Skeletal muscle cell (primary cell): ENCODE data around the gene TASP1.
A peak's percentile ranks its signal among the peaks of the same experiment; 100 is the strongest.
"Not testable (repeated sequence)": the region's sequence is repeated elsewhere in the genome, so short reads cannot be mapped to it uniquely, and the experiment has no call there.

Source experiments
- DNase-seq: peaks from one replicate; pipeline ENCODE4 v3.0.0-alpha.2; 2010; ENCODE audit warnings: low read depth
- H3K4me3 ChIP-seq: 2 replicates; pipeline ENCODE4 v1.5.1; 2011; ENCODE audit warnings: low read depth, mild to moderate bottlenecking, control low read depth, low read length, moderate library complexity

The TASP1 gene

GRCh38 chr20:13638496-13639149 is at the start of gene TASP1:
TSS of gene TASP1 (minus strand) at chr20:13638932. CDS start at chr20:13630078, 8,854 bp downstream.
- DNase-seq: peak; percentile 81
- H3K4me3 ChIP-seq: peak within 1 kb of the TSS; percentile 98

- no peak for DNase-seq
- no peak overlapping the region for H3K4me3 ChIP-seq
Measured at GRCh38 chr20:13687815-13688214, 49.1 kb upstream of the TASP1 start.

- no peak for DNase-seq
- no peak overlapping the region for H3K4me3 ChIP-seq
Measured at GRCh38 chr20:13685623-13686022, 46.9 kb upstream of the TASP1 start.

- H3K4me3 ChIP-seq: no peak overlapping the region
- no peak for DNase-seq
Measured at GRCh38 chr20:13684566-13685222, 46.0 kb upstream of the TASP1 start.

GRCh38 chr20:13683833-13684232 is 45.1 kb upstream of the TASP1 start:
- DNase-seq: no peak
- H3K4me3 ChIP-seq: no peak overlapping the region

GRCh38 chr20:13681248-13682125 is 42.8 kb upstream of the TASP1 start:
- DNase-seq: no peak
- no peak overlapping the region for H3K4me3 ChIP-seq

- no peak overlapping the region for H3K4me3 ChIP-seq
- no peak for DNase-seq
Measured at GRCh38 chr20:13678944-13679343, 40.2 kb upstream of the TASP1 start.

GRCh38 chr20:13677241-13677640 is 38.5 kb upstream of the TASP1 start:
- DNase-seq: no peak

GRCh38 chr20:13676682-13677081 is 38.0 kb upstream of the TASP1 start:
- DNase-seq: no peak
- no peak overlapping the region for H3K4me3 ChIP-seq

More at GRCh38 chr20:13677241-13677640, 38.5 kb upstream of the TASP1 start:
- no peak overlapping the region for H3K4me3 ChIP-seq

- DNase-seq: no peak
- no peak overlapping the region for H3K4me3 ChIP-seq
Measured at GRCh38 chr20:13672690-13673089, 34.0 kb upstream of the TASP1 start.

- peak; percentile 53 for DNase-seq
- H3K4me3 ChIP-seq: no peak overlapping the region
Measured at GRCh38 chr20:13671916-13672378, 33.2 kb upstream of the TASP1 start.

- no peak overlapping the region for H3K4me3 ChIP-seq
- DNase-seq: no peak
Measured at GRCh38 chr20:13671512-13671911, 32.8 kb upstream of the TASP1 start.

GRCh38 chr20:13670160-13670559 is 31.4 kb upstream of the TASP1 start:
- DNase-seq: no peak

GRCh38 chr20:13665709-13666395 is 27.1 kb upstream of the TASP1 start:
- DNase-seq: no peak
- no peak overlapping the region for H3K4me3 ChIP-seq

More at GRCh38 chr20:13670160-13670559, 31.4 kb upstream of the TASP1 start:
- H3K4me3 ChIP-seq: no peak overlapping the region

- DNase-seq: no peak
- H3K4me3 ChIP-seq: no peak overlapping the region
Measured at GRCh38 chr20:13661070-13661685, 22.4 kb upstream of the TASP1 start.

- H3K4me3 ChIP-seq: no peak overlapping the region
Measured at GRCh38 chr20:13659288-13659687, 20.6 kb upstream of the TASP1 start.

GRCh38 chr20:13658060-13658459 is 19.3 kb upstream of the TASP1 start:
- DNase-seq, H3K4me3 ChIP-seq: not testable (repeated sequence)

More at GRCh38 chr20:13659288-13659687, 20.6 kb upstream of the TASP1 start:
- DNase-seq: no peak

- no peak overlapping the region for H3K4me3 ChIP-seq
- no peak for DNase-seq
Measured at GRCh38 chr20:13656721-13657368, 18.1 kb upstream of the TASP1 start.
